WERI-Rb-1 (cell line): ENCODE data around the gene NEAT1.
A peak's percentile ranks its signal among the peaks of the same experiment; 100 is the strongest.

Source experiments
- DNase-seq: peaks from one replicate; pipeline ENCODE4 v3.0.0-alpha.2; 2020
- H3K27ac ChIP-seq: fragments of 250-450 bp; sonication (Bioruptor Pico); 2 replicates; pipeline ENCODE4 v1.5.1; 2020; ENCODE audit warnings: mild to moderate bottlenecking, moderate library complexity
- H3K27me3 ChIP-seq: fragments of 250-450 bp; sonication (Bioruptor Pico); 2 replicates; pipeline ENCODE4 v1.5.1; 2021; ENCODE audit warnings: mild to moderate bottlenecking, low read depth, moderate library complexity; ENCODE audit not compliant: insufficient read depth, severe bottlenecking
- H3K36me3 ChIP-seq: fragments of 250-450 bp; sonication (Bioruptor Pico); 2 replicates; pipeline ENCODE4 v1.5.1; 2020; ENCODE audit warnings: mild to moderate bottlenecking, moderate library complexity
- H3K4me3 ChIP-seq: 2 replicates; pipeline ENCODE4 v1.5.1; 2011; ENCODE audit warnings: low read depth, mild to moderate bottlenecking, control low read depth, low read length
- H3K9me3 ChIP-seq: fragments of 250-450 bp; sonication (Bioruptor Pico); 2 replicates; pipeline ENCODE4 v1.5.1; 2021; ENCODE audit warnings: mild to moderate bottlenecking, moderate library complexity; ENCODE audit not compliant: severe bottlenecking
- TF ChIP-seq, protein P1 (sequence below): IDR thresholded peaks from 2 replicates; pipeline ENCODE4 v1.5.1; 2011; ENCODE audit warnings: low read depth, mild to moderate bottlenecking, control low read depth, inconsistent platforms, low read length

Gene NEAT1

DNA sequence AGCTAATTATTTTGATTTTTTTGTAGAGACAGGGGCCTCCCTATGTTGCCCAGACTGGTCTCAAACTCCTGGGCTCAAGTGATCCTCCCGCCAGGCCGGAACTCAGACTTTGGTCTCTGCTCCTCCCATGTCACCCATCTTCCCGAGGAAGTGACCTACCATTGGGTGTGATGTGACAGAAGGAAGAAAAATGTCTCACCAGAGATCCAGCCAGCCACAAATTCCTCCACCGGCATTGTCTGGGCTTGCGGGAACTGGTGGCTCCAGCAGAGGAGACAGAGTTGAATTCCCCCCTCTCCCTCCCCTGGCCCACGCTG lies 40.9 kb upstream of the NEAT1 start:
- DNase-seq: no peak
- Histone ChIP-seq H3K36me3 (no peaks in the 10 kb centered on the region), H3K27ac (peak overlapping the region; percentile 55), H3K9me3 (no peaks in the 10 kb centered on the region), H3K27me3 (no peaks in the 10 kb centered on the region), H3K4me3 (peak overlapping the region; percentile 18)
- TF ChIP-seq, protein P1, sequence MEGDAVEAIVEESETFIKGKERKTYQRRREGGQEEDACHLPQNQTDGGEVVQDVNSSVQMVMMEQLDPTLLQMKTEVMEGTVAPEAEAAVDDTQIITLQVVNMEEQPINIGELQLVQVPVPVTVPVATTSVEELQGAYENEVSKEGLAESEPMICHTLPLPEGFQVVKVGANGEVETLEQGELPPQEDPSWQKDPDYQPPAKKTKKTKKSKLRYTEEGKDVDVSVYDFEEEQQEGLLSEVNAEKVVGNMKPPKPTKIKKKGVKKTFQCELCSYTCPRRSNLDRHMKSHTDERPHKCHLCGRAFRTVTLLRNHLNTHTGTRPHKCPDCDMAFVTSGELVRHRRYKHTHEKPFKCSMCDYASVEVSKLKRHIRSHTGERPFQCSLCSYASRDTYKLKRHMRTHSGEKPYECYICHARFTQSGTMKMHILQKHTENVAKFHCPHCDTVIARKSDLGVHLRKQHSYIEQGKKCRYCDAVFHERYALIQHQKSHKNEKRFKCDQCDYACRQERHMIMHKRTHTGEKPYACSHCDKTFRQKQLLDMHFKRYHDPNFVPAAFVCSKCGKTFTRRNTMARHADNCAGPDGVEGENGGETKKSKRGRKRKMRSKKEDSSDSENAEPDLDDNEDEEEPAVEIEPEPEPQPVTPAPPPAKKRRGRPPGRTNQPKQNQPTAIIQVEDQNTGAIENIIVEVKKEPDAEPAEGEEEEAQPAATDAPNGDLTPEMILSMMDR: no peak

DNA sequence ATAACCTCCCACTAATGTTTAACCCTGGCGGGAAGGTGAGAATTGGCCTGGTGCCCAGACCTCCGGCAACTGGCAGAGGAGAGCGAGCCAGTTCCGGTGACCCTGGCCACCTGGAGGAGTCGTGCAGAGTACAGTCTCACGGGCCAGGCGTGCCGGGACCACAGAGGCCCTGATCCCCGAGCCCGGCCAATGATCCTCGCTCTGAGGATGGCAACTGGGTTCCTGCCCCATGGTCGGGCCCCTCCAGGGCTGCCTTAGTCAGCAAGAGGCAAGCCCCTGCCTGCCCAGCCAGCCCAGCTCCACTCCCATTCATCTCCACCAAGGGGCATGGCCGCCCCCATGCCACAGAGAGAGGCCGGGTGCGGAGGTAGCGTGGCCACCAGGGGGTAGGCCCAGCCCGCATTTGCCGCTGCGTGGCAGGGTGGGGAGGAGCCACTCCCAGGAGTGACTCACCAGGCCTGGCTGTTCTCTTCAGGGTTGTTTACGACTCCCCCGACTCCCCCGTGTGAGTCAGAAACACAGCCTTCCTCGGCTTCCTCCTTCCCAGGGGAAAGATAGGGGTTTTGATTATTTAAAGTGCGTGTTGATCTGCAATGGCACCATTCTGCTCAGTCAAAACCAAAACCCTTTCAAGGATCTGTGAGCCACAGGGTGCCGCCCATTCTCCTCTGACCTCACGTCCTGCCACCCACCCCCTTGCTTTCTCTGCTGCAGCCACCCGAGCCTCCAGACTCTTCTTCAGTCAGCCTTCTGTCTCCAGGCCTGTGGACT lies 40.4 kb upstream of the NEAT1 start, which contains the start of gene SLC25A45:
Gene SLC25A45, minus strand, starts transcription at position 614 of the 771 bp plus-strand sequence. CDS start 695 bp downstream, outside the sequence.
- DNase-seq: peak; percentile 84
- H3K27me3 ChIP-seq: no peaks in the 10 kb centered on the region
- no peaks in the 10 kb centered on the region for H3K36me3 ChIP-seq
- peak within 1 kb of the TSS; percentile 18 for H3K4me3 ChIP-seq
- TF ChIP-seq, protein P1: peak; percentile 81
- H3K27ac ChIP-seq: peak within 1 kb of the TSS; percentile 55
- H3K9me3 ChIP-seq: no peaks in the 10 kb centered on the region

DNA sequence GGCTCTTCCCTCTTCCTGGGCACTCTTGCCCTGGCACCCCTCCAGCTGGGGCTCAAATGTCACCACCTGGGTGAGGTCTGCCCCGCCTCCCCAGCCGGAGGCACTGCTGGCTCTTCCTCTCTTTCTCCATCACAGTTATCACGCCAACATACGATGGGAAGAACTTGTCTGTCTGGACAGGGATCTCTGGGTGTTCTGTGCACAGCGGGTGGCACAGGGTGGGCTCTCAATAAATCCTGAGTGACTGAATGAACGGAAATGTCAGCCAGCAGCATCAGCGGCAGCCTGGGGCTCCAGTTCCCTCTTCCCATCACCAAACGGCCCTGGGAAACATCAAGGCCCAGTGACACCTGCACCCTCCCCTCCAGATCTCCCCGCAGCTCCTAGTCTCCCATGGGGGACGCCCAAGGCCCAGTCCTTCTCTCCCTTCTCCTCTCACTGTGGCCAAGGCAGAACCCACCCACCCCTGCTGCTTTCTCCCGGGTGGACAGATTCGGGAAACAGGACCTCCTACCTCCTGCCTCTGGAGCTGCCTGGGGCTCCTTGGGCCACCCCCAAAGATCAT lies 39.7 kb upstream of the NEAT1 start:
- Histone ChIP-seq H3K36me3 (no peaks in the 10 kb centered on the region), H3K27ac (peak overlapping the region; percentile 55), H3K27me3 (no peaks in the 10 kb centered on the region), H3K4me3 (no peak overlapping the region), H3K9me3 (no peaks in the 10 kb centered on the region)
- DNase-seq: no peak
- TF ChIP-seq, protein P1: no peak

DNA sequence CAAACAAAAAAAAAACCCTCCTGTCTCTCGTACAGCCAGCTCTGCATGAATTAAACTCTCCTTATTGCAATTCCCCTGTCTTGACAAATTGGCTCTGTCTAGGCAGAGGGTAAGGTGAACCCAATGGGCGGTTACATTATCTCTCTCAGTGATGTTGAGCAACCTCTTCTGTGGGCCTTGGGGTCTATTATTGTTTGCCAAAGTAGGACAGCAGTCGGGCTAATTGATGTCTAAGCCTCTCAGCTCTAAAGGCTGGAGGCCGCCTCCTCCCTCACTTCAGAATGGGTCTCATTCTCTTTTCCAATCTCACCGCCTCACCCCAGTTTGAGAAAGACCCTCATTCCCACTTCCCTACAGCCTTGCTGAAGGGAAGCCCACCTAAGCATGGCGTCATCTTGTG lies 38.8 kb upstream of the NEAT1 start:
- Histone ChIP-seq H3K27ac (no peak overlapping the region), H3K9me3 (no peaks in the 10 kb centered on the region), H3K4me3 (no peak overlapping the region), H3K36me3 (0 out of 2 replicates have a peak, but pooled peaks cover 4% of the 10 kb centered on the region), H3K27me3 (no peaks in the 10 kb centered on the region)
- TF ChIP-seq, protein P1: no peak
- DNase-seq: no peak

DNA sequence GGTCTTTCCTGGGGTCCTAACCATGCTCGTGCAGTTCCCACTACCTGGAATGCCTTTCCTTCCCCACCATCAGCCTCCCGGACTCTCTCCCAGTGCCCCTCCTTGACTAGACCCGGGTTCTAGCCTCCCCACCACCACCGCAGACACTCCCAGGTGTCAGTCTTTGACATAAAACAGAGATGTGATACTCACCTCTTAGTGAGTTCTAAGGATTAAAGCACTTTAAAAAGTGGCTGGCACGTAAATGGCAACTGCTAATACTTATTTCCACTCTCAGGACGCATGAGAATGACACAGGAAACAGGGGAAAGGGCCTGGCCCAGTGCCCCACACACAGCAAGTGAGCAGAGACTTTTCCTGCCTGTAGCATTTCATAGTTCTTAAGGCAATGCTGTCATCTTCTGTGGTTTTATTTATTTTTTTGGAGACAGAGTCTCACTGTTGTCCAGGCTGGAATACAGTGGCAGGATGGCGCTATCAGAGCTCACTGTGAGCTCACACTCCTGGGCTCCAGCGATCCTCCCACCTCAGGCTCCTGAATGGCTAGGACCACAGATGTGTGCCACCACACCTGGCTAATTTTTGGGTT lies 38.2 kb upstream of the NEAT1 start:
- TF ChIP-seq, protein P1: no peak
- DNase-seq: no peak
- no peak overlapping the region for H3K27ac ChIP-seq
- H3K27me3 ChIP-seq: no peaks in the 10 kb centered on the region
- H3K4me3 ChIP-seq: no peak overlapping the region
- H3K36me3 ChIP-seq: peaks cover 7% of the 10 kb centered on the region
- no peaks in the 10 kb centered on the region for H3K9me3 ChIP-seq
